Measurements from ENCODE around the gene PCDH8.
"Not testable (repeated sequence)": the region's sequence is repeated elsewhere in the genome, so short reads cannot be mapped to it uniquely, and the experiment has no call there.

PCDH8 gene

GRCh38 chr13:52845766-52846566 lies 2.5 kb downstream of the PCDH8 start:
- TF ChIP-seq POLR2A (IDR thresholded peaks at IDR 0.05; ENCODE audit: low read depth, low read length), result no peak
- DNase-seq (ENCODE audit: insufficient read length, low spot score), result no peak
- no peak for FAIRE-seq

- DNase-seq (ENCODE audit: insufficient read length, low spot score) (no peak), FAIRE-seq (no peak)
- TF ChIP-seq POLR2A (IDR thresholded peaks at IDR 0.05; ENCODE audit: low read depth, low read length), result no peak
Measured at GRCh38 chr13:52845334-52845761, 3.1 kb downstream of the PCDH8 start.

- no peak for DNase-seq (ENCODE audit: insufficient read length, low spot score)
- no peak for TF ChIP-seq POLR2A (IDR thresholded peaks at IDR 0.05; ENCODE audit: low read depth, low read length)
- FAIRE-seq, result no peak
Measured at GRCh38 chr13:52844836-52845235, 3.6 kb downstream of the PCDH8 start.

GRCh38 chr13:52842441-52842840 lies 6.0 kb downstream of the PCDH8 start:
- DNase-seq (ENCODE audit: insufficient read length, low spot score), result no peak
- no peak for FAIRE-seq
- no peak for TF ChIP-seq POLR2A (IDR thresholded peaks at IDR 0.05; ENCODE audit: low read depth, low read length)

GRCh38 chr13:52840066-52840465 lies 8.4 kb downstream of the PCDH8 start:
- no peak for TF ChIP-seq POLR2A (IDR thresholded peaks at IDR 0.05; ENCODE audit: low read depth, low read length)
- FAIRE-seq (no peak), DNase-seq (ENCODE audit: insufficient read length, low spot score) (no peak)

GRCh38 chr13:52838433-52839107 lies 9.9 kb downstream of the PCDH8 start:
- DNase-seq (ENCODE audit: insufficient read length, low spot score) (no peak), FAIRE-seq (no peak)
- no peak for TF ChIP-seq POLR2A (IDR thresholded peaks at IDR 0.05; ENCODE audit: low read depth, low read length)

- FAIRE-seq (no peak), DNase-seq (ENCODE audit: insufficient read length, low spot score) (no peak)
- TF ChIP-seq POLR2A (IDR thresholded peaks at IDR 0.05; ENCODE audit: low read depth, low read length), result no peak
Measured at GRCh38 chr13:52837850-52838249, 10.6 kb downstream of the PCDH8 start.

GRCh38 chr13:52835071-52835839 lies 13.2 kb downstream of the PCDH8 start:
- no peak for DNase-seq (ENCODE audit: insufficient read length, low spot score)
- no peak for FAIRE-seq
- no peak for TF ChIP-seq POLR2A (IDR thresholded peaks at IDR 0.05; ENCODE audit: low read depth, low read length)

- no peak for TF ChIP-seq POLR2A (IDR thresholded peaks at IDR 0.05; ENCODE audit: low read depth, low read length)
- DNase-seq (ENCODE audit: insufficient read length, low spot score) (no peak), FAIRE-seq (no peak)
Measured at GRCh38 chr13:52833296-52833875, 15.1 kb downstream of the PCDH8 start.

GRCh38 chr13:52832313-52832712 lies 16.1 kb downstream of the PCDH8 start:
- no peak for TF ChIP-seq POLR2A (IDR thresholded peaks at IDR 0.05; ENCODE audit: low read depth, low read length)
- FAIRE-seq, result no peak
- no peak for DNase-seq (ENCODE audit: insufficient read length, low spot score)

GRCh38 chr13:52830946-52831345 lies 17.5 kb downstream of the PCDH8 start:
- FAIRE-seq, result no peak
- no peak for DNase-seq (ENCODE audit: insufficient read length, low spot score)

GRCh38 chr13:52827839-52828238 lies 20.6 kb downstream of the PCDH8 start:
- FAIRE-seq (no peak), DNase-seq (ENCODE audit: insufficient read length, low spot score) (no peak)
- no peak for TF ChIP-seq POLR2A (IDR thresholded peaks at IDR 0.05; ENCODE audit: low read depth, low read length)

More at GRCh38 chr13:52830946-52831345, 17.5 kb downstream of the PCDH8 start:
- TF ChIP-seq POLR2A (IDR thresholded peaks at IDR 0.05; ENCODE audit: low read depth, low read length), result no peak

- DNase-seq (ENCODE audit: insufficient read length, low spot score); FAIRE-seq: not testable (repeated sequence)
Measured at GRCh38 chr13:52817886-52818285, 30.6 kb downstream of the PCDH8 start.

- no peak for TF ChIP-seq POLR2A (IDR thresholded peaks at IDR 0.05; ENCODE audit: low read depth, low read length)
- DNase-seq (ENCODE audit: insufficient read length, low spot score), result no peak
- FAIRE-seq, result no peak
Measured at GRCh38 chr13:52815330-52815729, 33.1 kb downstream of the PCDH8 start.

All from H54 (cell line).